Spleen (tissue), 7 donors: Measurements from ENCODE around the gene SLC6A20.

ENCODE experiments used
- CTCF ChIP-seq, 11 experiments: fragments of 200-600 bp in 7 of 11; fragments of 450-650 bp in 4 of 11; sonication (generic) in 4 of 11; IDR thresholded peaks in 8 of 11; conservative IDR thresholded peaks in 3 of 11; 1 replicate in 7 of 11; 2 replicates in 4 of 11; pipeline versions ENCODE4 v1.4.0 to v1.8.0; 2016 to 2021; ENCODE audit warnings: antibody characterized with exemption in 11 of 11, inconsistent platforms in 4 of 11, mild to moderate bottlenecking in 1 of 11
- POLR2A ChIP-seq, 3 donors: fragments of 450-650 bp; IDR thresholded peaks; one replicate each; pipeline ENCODE4 v1.5.1; 2017; ENCODE audit warnings: antibody characterized with exemption in 3 of 3, mild to moderate bottlenecking in 1 of 3
- POLR2AphosphoS5 ChIP-seq, 3 donors: sonication (generic); formaldehyde crosslinking; IDR thresholded peaks; one replicate each; pipeline ENCODE4 v1.5.1; 2017; ENCODE audit warnings: antibody characterized with exemption in 3 of 3
- donor health status: DM: no; HTN: no; CAD: no; lungs with moderate emphysema.
- donor health status: DM: no; HTN: no; CAD: no.
- donor health status: DM: no; HTN: no; CAD: no.

GRCh38 chr3:45783667-45784066 lies 12.7 kb downstream of the SLC6A20 start:
- TF ChIP-seq CTCF (IDR thresholded peaks at IDR 0.05 in 8 of 11, conservative IDR thresholded peaks at IDR 0.05 in 3 of 11) = no peak
- no peak for TF ChIP-seq POLR2AphosphoS5 (IDR thresholded peaks at IDR 0.05)
- no peak for TF ChIP-seq POLR2A (IDR thresholded peaks at IDR 0.05)
